GM10248 (cell line): ENCODE data around the gene MAP3K2.

Experiments used
- CTCF ChIA-PET: fragments of 300-600 bp; sonication (Branson Sonifier 250); formaldehyde crosslinking; extraction: SDS; loops from one replicate; lab custom pipeline; 2021; ENCODE audit warnings: antibody characterized with exemption; lab: Yijun Ruan, JAX
- POLR2A ChIA-PET: fragments of 350-650 bp; sonication (Branson Sonifier 250); formaldehyde crosslinking; extraction: SDS; loops from one replicate; lab custom pipeline; 2020; ENCODE audit warnings: antibody characterized with exemption; lab: Yijun Ruan, JAX
- DNase-seq: peaks from one replicate; pipeline ENCODE4 v3.0.0; 2012; ENCODE audit errors: extremely low spot score
- CTCF ChIP-seq: IDR thresholded peaks from 2 replicates; pipeline ENCODE4 v1.5.1; 2012; ENCODE audit warnings: mild to moderate bottlenecking, low read depth; ENCODE audit errors: extremely low read depth, missing control alignments, control extremely low read depth

Gene MAP3K2

GRCh38 chr2:127348426-127349000, 39.3 kb downstream of the MAP3K2 start:
- POLR2A ChIA-PET: no interaction called here
- CTCF ChIA-PET: interaction anchor here (1.5 kb wide), 1 partner anchor 46 kb away, joined by 3 read pairs; no protein-coding TSS in a partner anchor
- DNase-seq: no peak
- no peak for TF ChIP-seq CTCF

- no peak for TF ChIP-seq CTCF
- peak; percentile 25 for DNase-seq
- CTCF ChIA-PET: no interaction called here
- POLR2A ChIA-PET: no interaction called here
Measured at GRCh38 chr2:127347734-127348392, 39.9 kb downstream of the MAP3K2 start.

GRCh38 chr2:127347015-127347414, 40.8 kb downstream of the MAP3K2 start:
- ChIA-PET POLR2A (no interaction called here), CTCF (no interaction called here)
- DNase-seq: no peak
- no peak for TF ChIP-seq CTCF

- ChIA-PET CTCF (no interaction called here), POLR2A (no interaction called here)
- no peak for DNase-seq
- TF ChIP-seq CTCF: no peak
Measured at GRCh38 chr2:127343277-127343676, 44.5 kb downstream of the MAP3K2 start.

- CTCF ChIA-PET: no interaction called here
Measured at GRCh38 chr2:127342101-127342500, 45.7 kb downstream of the MAP3K2 start.

GRCh38 chr2:127332335-127332734, 55.4 kb downstream of the MAP3K2 start:
- no peak for TF ChIP-seq CTCF
- POLR2A ChIA-PET: no interaction called here
- DNase-seq: no peak
- CTCF ChIA-PET: no interaction called here

More at GRCh38 chr2:127342101-127342500, 45.7 kb downstream of the MAP3K2 start:
- POLR2A ChIA-PET: no interaction called here
- no peak for TF ChIP-seq CTCF
- peak; percentile 73 for DNase-seq
